ENCODE data around the gene SUMF1.
A peak's percentile ranks its signal among the peaks of the same experiment; 100 is the strongest.

The SUMF1 gene

GRCh38 chr3:4362523-4362922 lies 104.5 kb downstream of the SUMF1 start:
- Histone ChIP-seq H3K9me3 (no peaks in the 10 kb centered on the region), H3K4me3 (ENCODE audit: low read depth, low read length) (no peak overlapping the region), H3K36me3 (no peaks in the 10 kb centered on the region), H3K4me1 (no peaks in the 10 kb centered on the region), H3K27me3 (no peaks in the 10 kb centered on the region)
- no peak for TF ChIP-seq CTCF (IDR thresholded peaks at IDR 0.05; ENCODE audit: low read depth, low read length)
- no peak for DNase-seq

GRCh38 chr3:4360817-4361216 lies 106.3 kb downstream of the SUMF1 start:
- Histone ChIP-seq H3K4me3 (ENCODE audit: low read depth, low read length) (no peak overlapping the region), H3K9me3 (no peaks in the 10 kb centered on the region), H3K36me3 (no peaks in the 10 kb centered on the region), H3K27me3 (no peaks in the 10 kb centered on the region), H3K4me1 (peaks cover 2% of the 10 kb centered on the region)
- DNase-seq = no peak
- no peak for TF ChIP-seq CTCF (IDR thresholded peaks at IDR 0.05; ENCODE audit: low read depth, low read length)

GRCh38 chr3:4359805-4360502 lies 107.1 kb downstream of the SUMF1 start:
- no peak for DNase-seq
- H3K4me3 ChIP-seq (ENCODE audit: low read depth, low read length) = no peak overlapping the region
- H3K4me1 ChIP-seq = peaks cover 8% of the 10 kb centered on the region
- no peaks in the 10 kb centered on the region for H3K27me3 ChIP-seq
- no peaks in the 10 kb centered on the region for H3K9me3 ChIP-seq
- no peak for TF ChIP-seq CTCF (IDR thresholded peaks at IDR 0.05; ENCODE audit: low read depth, low read length)
- no peaks in the 10 kb centered on the region for H3K36me3 ChIP-seq

GRCh38 chr3:4358273-4358672 lies 108.8 kb downstream of the SUMF1 start:
- no peak for DNase-seq
- H3K4me1 ChIP-seq = peaks cover 8% of the 10 kb centered on the region
- no peak for TF ChIP-seq CTCF (IDR thresholded peaks at IDR 0.05; ENCODE audit: low read depth, low read length)
- no peak overlapping the region for H3K4me3 ChIP-seq (ENCODE audit: low read depth, low read length)
- H3K36me3 ChIP-seq = no peaks in the 10 kb centered on the region
- no peaks in the 10 kb centered on the region for H3K27me3 ChIP-seq
- H3K9me3 ChIP-seq = no peaks in the 10 kb centered on the region

GRCh38 chr3:4356546-4357410 lies 110.3 kb downstream of the SUMF1 start:
- no peaks in the 10 kb centered on the region for H3K36me3 ChIP-seq
- no peak overlapping the region; the same call in 1 of the 2 replicates for H3K4me3 ChIP-seq (ENCODE audit: low read depth, low read length)
- DNase-seq = peak; percentile 29
- no peaks in the 10 kb centered on the region for H3K27me3 ChIP-seq
- no peaks in the 10 kb centered on the region for H3K9me3 ChIP-seq
- H3K4me1 ChIP-seq = peaks cover 8% of the 10 kb centered on the region
- TF ChIP-seq CTCF (IDR thresholded peaks at IDR 0.05; ENCODE audit: low read depth, low read length) = no peak

GRCh38 chr3:4356220-4356540 lies 110.9 kb downstream of the SUMF1 start:
- Histone ChIP-seq H3K4me3 (ENCODE audit: low read depth, low read length) (no peak overlapping the region; the same call in 1 of the 2 replicates), H3K36me3 (no peaks in the 10 kb centered on the region), H3K4me1 (peaks cover 8% of the 10 kb centered on the region), H3K9me3 (no peaks in the 10 kb centered on the region), H3K27me3 (no peaks in the 10 kb centered on the region)
- no peak for TF ChIP-seq CTCF (IDR thresholded peaks at IDR 0.05; ENCODE audit: low read depth, low read length)
- peak; percentile 43 for DNase-seq
